Activated CD4-positive, CD25-positive, alpha-beta regulatory T cell treated with anti-CD3 and anti-CD28 coated beads, Interleukin-2, amount 50 U/mL, for 16 hours (primary cell): ENCODE data around the gene NADK2.

Experiments used
- DNase-seq: peaks from one replicate; pipeline ENCODE4 v3.0.0-alpha.2; 2020; ENCODE audit warnings: low read depth, low spot score

Gene NADK2

GRCh38 chr5:36246036-36246800 is 4.5 kb upstream of the NADK2 start:
- no peak for DNase-seq

- no peak for DNase-seq
These were observed 2.4 kb upstream of the NADK2 start for GRCh38 chr5:36244076-36244475.

GRCh38 chr5:36243653-36244052 is 1.9 kb upstream of the NADK2 start:
- no peak for DNase-seq

GRCh38 chr5:36242534-36243485 is 1.1 kb upstream of the NADK2 start:
- no peak for DNase-seq

- DNase-seq, result no peak
These were observed 720 bp downstream of the NADK2 start for GRCh38 chr5:36240779-36241630.

GRCh38 chr5:36239370-36240293 is 2.1 kb downstream of the NADK2 start:
- no peak for DNase-seq

GRCh38 chr5:36238502-36239295 is 3.0 kb downstream of the NADK2 start:
- DNase-seq, result no peak

GRCh38 chr5:36237751-36238150 is 4.0 kb downstream of the NADK2 start:
- no peak for DNase-seq

GRCh38 chr5:36236801-36237200 is 4.9 kb downstream of the NADK2 start:
- DNase-seq, result no peak

- no peak for DNase-seq
These were observed 9.2 kb downstream of the NADK2 start for GRCh38 chr5:36232533-36232932.

- no peak for DNase-seq
These were observed 11.5 kb downstream of the NADK2 start for GRCh38 chr5:36230151-36230790.

- DNase-seq, result no peak
These were observed 13.2 kb downstream of the NADK2 start for GRCh38 chr5:36228505-36228904.

GRCh38 chr5:36227046-36227445 is 14.7 kb downstream of the NADK2 start:
- DNase-seq, result no peak

- DNase-seq, result no peak
These were observed 19.1 kb downstream of the NADK2 start for GRCh38 chr5:36222620-36223019.

GRCh38 chr5:36217988-36218387 is 23.7 kb downstream of the NADK2 start:
- DNase-seq, result no peak

GRCh38 chr5:36217567-36217966 is 24.2 kb downstream of the NADK2 start:
- no peak for DNase-seq

GRCh38 chr5:36215910-36216309 is 25.8 kb downstream of the NADK2 start:
- DNase-seq, result no peak

- no peak for DNase-seq
These were observed 27.3 kb downstream of the NADK2 start for GRCh38 chr5:36214436-36214835.

GRCh38 chr5:36209664-36210063 is 32.1 kb downstream of the NADK2 start:
- no peak for DNase-seq
